HEK293T (cell line): ENCODE results near the gene CD207.
"Not testable (repeated sequence)": the region's sequence is repeated elsewhere in the genome, so short reads cannot be mapped to it uniquely, and the experiment has no call there.

Experiments
- ARNT ChIP-seq: fragments of 450-650 bp; IDR thresholded peaks from 2 replicates; pipeline ENCODE4 v1.6.1; 2017; ENCODE audit warnings: mild to moderate bottlenecking
- BHLHE40 ChIP-seq: fragments of 450-650 bp; IDR thresholded peaks from 2 replicates; pipeline ENCODE4 v1.6.1; 2016; ENCODE audit warnings: mild to moderate bottlenecking, moderate library complexity, borderline replicate concordance
- ELF4 ChIP-seq: fragments of 450-650 bp; IDR thresholded peaks from 2 replicates; pipeline ENCODE4 v1.6.1; 2017; ENCODE audit warnings: antibody characterized with exemption
- FOXA1 ChIP-seq: fragments of 450-650 bp; IDR thresholded peaks from 2 replicates; pipeline ENCODE4 v1.6.1; 2016; ENCODE audit warnings: mild to moderate bottlenecking
- FOXK2 ChIP-seq: fragments of 450-650 bp; IDR thresholded peaks from 2 replicates; pipeline ENCODE4 v1.6.1; 2016; ENCODE audit warnings: mild to moderate bottlenecking
- FOXM1 ChIP-seq: fragments of 450-650 bp; IDR thresholded peaks from 2 replicates; pipeline ENCODE4 v1.6.1; 2017; ENCODE audit warnings: mild to moderate bottlenecking, borderline replicate concordance
- HDGF ChIP-seq: fragments of 450-650 bp; IDR thresholded peaks from 2 replicates; pipeline ENCODE4 v1.6.1; 2017; ENCODE audit warnings: antibody characterized with exemption, borderline replicate concordance
- L3MBTL2 ChIP-seq: fragments of 450-650 bp; conservative IDR thresholded peaks from 2 replicates; pipeline ENCODE4 v1.6.1; 2016; ENCODE audit warnings: mild to moderate bottlenecking
- SP1 ChIP-seq: fragments of 450-650 bp; IDR thresholded peaks from 2 replicates; pipeline ENCODE4 v1.6.1; 2017
- SUZ12 ChIP-seq: fragments of 450-650 bp; IDR thresholded peaks from 2 replicates; pipeline ENCODE4 v1.6.1; 2016; ENCODE audit warnings: mild to moderate bottlenecking
- ZNF384 ChIP-seq: fragments of 450-650 bp; IDR thresholded peaks from 2 replicates; pipeline ENCODE4 v1.6.1; 2016
- TF ChIP-seq, protein P1 (sequence below): fragments of 450-650 bp; IDR thresholded peaks from 2 replicates; pipeline ENCODE4 v1.6.1; 2016

DNA sequence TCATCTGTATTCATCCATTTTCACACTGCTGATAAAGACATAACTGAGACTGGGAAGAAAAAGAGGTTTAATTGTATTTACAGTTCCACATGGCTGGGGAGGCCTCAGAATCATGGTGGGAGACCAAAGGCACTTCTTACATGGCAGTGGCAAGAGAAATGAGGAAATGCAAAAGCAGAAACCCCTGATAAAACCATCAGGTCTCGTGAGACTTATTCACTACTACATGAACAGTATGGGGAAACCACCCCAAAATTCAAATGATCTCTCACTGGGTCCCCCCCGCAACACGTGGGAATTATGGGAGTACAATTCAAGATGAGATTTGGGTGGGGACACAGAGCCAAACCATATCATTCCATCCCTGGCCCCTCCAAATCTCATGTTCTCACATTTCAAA is 37.6 kb downstream of the CD207 start:
- TF ChIP-seq SP1, SUZ12, BHLHE40, ZNF384, L3MBTL2, FOXM1, FOXA1, ELF4, FOXK2, HDGF, ARNT: not testable (repeated sequence)
- TF ChIP-seq, protein P1, sequence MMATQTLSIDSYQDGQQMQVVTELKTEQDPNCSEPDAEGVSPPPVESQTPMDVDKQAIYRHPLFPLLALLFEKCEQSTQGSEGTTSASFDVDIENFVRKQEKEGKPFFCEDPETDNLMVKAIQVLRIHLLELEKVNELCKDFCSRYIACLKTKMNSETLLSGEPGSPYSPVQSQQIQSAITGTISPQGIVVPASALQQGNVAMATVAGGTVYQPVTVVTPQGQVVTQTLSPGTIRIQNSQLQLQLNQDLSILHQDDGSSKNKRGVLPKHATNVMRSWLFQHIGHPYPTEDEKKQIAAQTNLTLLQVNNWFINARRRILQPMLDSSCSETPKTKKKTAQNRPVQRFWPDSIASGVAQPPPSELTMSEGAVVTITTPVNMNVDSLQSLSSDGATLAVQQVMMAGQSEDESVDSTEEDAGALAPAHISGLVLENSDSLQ, result not testable (repeated sequence)
